ENCODE results near the gene EXPH5.
"Not testable (repeated sequence)": the region's sequence is repeated elsewhere in the genome, so short reads cannot be mapped to it uniquely, and the experiment has no call there.

Gene EXPH5

GRCh38 chr11:108602818-108603217 is 9.2 kb upstream of the EXPH5 start:
- DNase-seq: not testable (repeated sequence)

- DNase-seq: no peak
Measured at GRCh38 chr11:108601150-108601549, 7.6 kb upstream of the EXPH5 start.

- no peak for DNase-seq
Measured at GRCh38 chr11:108599978-108600377, 6.4 kb upstream of the EXPH5 start.

DNA sequence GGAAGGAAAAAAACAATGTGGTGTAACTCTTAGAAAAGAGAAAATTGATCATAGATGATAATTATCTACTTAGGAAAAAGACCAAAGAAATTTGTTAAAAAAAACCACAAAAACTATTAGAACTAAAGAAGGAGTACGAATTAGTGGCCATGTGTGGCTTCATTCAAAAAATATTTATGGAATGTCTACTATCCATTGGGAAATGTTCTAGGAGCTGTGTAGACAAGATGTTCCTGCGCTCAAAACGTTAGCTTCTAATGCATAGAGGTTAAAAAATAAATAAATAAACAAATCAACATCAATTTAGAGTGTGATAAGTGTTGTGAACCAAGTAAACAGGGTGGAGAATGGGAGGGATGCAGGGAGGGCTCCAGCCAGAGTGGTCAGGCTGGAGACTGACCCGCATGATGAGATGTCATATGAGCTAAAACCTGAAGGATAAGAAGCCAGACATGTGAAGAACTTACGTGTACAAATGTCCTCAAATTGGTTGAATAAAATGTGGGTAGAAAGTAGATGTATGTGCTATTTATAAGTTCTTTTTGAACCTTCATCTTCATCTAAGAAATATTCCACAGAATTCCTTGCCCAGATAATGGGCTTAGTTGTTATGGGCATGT is 4.3 kb upstream of the EXPH5 start:
- no peak for DNase-seq

DNA sequence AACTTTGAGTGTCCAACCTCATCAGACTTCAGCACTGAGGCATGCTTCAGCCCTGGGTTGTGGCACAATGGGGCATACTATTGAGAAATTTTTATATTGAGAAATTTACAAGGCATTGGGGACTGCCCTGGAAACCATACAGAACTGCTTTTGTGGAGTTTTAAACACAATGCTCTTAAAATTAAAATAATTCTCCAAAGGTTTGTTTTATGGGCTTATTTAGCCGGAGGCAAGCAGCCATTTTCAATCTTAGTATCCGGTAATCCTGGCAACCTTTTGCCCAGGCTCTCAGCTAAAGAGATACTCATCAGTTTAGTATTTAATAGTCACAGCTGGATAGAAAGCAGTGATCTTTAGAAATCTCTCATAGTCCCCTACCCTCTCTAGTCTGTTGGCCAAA is 3.1 kb upstream of the EXPH5 start:
- no peak for DNase-seq

DNA sequence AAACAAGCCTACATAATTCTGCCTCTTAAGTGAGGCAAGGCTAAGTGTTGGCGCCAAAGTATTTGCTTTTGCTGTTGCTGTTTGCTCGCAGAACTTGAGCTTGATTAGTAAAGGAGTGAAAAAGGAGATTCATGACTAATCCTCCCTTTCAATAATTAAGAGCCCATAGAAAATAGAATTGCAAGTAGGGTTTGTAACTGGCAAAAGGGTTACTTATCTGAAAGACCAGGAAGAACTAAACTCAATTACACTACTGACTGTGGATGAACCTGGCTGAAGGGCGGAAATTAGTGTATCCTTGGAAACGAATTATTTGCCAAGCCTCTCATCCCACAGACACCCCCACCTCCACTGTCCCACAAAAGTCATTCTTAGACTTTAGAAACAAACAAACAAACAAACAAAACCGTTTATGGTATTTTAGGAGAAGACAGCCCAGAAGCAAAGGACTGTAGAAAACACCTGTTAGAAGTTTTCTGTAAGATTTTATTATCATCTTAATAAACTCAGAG is 411 bp upstream of the EXPH5 start:
- DNase-seq: no peak

DNA sequence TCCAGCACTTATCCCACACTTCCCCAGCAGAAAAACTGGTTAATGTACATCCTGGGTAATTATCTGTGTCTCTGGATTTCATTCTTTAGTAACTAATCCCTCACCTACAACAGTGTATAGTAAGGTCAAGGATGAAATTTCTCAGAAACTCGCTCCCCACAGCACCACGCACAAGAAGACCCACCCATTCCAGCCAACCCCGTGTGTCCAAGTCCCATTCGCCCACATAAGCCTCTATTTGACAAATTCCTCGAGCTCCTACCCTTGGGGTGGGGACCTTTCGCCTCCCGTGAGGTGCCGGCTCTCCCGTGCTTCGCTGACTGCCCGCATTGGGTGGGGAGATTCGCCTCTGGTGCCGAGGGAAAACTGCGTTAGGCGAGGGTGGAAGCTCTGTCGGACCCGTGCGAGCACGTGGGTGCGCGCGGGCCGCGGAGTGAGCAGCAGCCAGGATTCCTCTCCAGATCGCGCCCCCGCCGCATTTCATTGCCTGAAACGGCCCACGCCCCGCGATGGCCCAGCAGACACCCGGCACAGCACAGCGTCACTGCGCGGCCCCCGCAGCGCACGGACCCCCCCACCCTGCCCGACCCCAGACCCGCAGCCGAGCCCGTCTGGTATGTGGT is 866 bp downstream of the EXPH5 start:
- no peak for DNase-seq

DNA sequence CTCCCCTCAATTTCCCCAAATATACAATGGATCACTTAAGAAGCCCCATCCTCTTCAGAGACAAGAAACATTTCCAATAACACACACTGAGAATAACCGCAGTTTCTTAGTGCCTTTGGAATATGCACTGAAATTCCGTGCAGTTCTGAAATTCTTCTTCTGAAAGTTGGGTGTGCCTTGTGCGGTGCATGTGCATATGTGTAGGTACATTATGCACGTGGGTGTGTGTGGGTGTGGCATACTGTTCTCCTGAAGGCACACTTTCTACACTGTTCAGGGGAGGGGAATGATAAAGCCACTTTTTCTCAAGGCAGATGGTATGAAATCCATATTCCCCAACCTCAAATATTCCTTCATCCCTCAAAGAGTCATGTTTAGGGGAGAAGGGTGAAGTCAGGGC is 1.7 kb downstream of the EXPH5 start:
- DNase-seq: no peak

- DNase-seq: no peak
Measured at GRCh38 chr11:108589136-108589535, 4.4 kb downstream of the EXPH5 start.

GRCh38 chr11:108588287-108588686 is 5.3 kb downstream of the EXPH5 start:
- DNase-seq: no peak

DNA sequence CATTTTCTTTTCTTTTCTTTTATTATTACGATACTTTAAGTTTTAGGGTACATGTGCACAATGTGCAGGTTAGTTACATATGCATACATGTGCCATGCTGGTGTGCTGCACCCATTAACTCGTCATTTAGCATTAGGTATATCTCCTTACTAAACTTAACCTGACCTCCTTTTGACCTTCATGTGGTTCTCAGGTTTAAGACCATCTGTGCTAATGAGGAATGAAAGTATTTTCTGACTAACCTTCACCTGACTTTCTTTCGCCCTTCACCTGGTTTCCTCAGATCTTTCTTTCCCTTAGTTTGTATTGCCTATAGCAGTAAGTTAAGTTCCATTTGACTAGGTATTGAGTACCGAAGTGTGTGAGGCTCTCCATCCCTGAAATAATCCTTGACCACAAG is 6.5 kb downstream of the EXPH5 start:
- DNase-seq: no peak

GRCh38 chr11:108586600-108586999 is 7.0 kb downstream of the EXPH5 start:
- DNase-seq: no peak

DNA sequence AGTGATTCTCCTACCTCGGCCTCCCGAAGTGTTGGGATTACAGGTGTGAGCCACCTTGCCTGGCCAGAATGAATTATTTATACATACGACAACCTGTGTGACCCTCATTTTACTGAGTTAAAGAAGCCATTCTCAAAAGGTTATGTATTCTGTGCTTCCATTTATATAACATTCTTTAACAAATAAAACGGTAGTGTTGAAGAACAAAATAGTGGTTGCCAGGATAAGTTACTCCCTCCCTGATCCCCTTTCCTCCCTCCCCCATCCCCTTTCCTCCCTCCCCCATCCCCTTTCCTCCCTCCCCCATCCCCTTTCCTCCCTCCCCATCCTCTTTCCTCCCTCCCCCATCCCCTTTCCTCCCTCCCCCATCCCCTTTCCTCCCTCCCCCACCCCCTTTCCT is 7.4 kb downstream of the EXPH5 start:
- not testable (repeated sequence) for DNase-seq

DNA sequence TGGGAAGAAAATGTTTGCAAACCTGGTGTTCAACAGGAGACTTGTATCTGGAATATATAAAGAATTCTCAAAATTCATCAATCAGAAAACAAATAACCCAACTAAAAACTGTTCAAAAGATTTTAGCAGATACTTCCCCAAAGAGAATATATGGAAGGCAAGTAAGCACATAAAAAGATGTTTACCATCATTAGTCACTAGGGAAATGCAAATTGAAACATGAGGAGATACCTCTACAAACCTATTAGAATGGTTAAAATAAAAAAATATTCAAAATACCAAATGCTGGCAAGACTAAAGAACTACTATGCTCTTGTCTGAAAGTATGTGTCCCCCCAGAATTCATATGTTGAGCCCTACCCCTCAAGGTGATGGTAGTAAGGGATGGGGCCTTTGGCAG is 8.6 kb downstream of the EXPH5 start:
- no peak for DNase-seq

- no peak for DNase-seq
Measured at GRCh38 chr11:108580645-108581044, 12.9 kb downstream of the EXPH5 start.

DNA sequence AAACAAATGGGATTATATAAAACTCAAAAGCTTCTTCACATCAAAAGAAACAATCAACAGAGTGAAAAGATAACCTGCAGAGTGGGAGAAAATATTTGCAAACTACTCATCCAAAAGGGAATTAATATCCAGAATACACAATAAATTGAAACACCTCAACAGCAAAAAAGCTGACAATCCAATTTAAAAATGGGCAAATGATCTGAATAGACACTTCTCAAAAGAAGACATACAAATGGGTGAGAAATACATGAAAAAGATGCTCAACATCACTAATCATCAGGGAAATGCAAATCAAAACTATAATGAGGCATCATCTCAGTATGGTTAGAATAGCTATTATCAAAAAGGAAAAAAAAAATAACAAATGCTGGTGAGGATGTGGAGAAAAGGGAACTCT is 13.5 kb downstream of the EXPH5 start:
- no peak for DNase-seq

DNA sequence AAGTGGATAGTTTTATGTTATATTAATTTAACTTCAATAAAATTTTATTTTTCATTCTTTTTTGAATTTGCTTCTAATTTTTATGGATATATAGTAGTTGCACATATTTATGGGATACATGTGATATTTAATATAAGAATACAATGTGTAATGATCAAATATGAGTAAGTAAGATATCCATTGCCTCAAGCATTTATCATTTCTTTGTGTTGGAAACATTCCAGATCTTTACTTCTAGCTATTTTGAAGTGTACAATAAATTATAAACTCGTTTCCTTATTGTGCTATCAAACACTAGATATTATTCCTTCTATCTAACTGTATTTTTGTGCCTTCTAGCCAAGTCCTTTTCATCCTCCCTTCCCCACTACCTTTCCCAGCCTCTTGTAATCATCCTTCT is 17.0 kb downstream of the EXPH5 start:
- no peak for DNase-seq

- no peak for DNase-seq
Measured at GRCh38 chr11:108574675-108575074, 18.9 kb downstream of the EXPH5 start.

DNA sequence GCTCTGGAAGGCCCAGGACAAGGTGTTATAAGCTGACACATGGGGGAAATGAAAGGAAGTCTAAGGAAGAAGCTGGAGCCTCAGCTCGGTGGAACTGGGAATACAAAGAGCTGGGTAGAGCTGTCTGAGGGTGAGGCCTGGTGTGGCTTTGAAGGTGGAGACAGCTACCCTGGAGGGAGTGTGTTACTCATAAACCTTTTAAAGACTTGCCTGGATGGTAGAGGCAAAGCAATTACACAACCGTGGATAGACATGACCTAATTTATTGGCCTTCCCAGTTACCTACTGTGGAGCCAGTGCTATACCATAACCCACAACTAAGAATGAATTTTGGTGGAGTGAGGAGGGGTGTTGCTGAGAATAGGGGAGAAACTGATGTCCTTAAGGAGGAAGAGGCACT is 22.6 kb downstream of the EXPH5 start:
- no peak for DNase-seq

DNA sequence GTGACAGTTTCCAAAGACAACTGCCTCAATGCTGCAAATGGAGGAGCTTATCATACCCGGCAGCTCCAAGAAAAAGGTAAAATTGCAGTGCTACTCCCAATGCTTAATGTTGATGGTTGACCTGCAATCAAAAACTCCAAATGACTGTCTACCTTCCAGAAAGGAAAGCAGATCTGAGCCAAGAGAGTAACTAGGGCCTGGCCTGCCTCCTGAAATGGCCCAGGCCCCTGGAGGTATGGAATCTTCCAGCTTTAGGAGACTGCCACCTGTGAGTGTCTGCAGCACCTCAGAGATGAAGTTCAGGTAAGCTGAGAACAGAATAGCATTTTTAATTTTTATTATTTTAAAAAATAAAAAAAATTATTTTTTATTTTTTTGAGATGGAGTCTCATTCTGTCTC is 23.7 kb downstream of the EXPH5 start:
- DNase-seq: no peak

DNA sequence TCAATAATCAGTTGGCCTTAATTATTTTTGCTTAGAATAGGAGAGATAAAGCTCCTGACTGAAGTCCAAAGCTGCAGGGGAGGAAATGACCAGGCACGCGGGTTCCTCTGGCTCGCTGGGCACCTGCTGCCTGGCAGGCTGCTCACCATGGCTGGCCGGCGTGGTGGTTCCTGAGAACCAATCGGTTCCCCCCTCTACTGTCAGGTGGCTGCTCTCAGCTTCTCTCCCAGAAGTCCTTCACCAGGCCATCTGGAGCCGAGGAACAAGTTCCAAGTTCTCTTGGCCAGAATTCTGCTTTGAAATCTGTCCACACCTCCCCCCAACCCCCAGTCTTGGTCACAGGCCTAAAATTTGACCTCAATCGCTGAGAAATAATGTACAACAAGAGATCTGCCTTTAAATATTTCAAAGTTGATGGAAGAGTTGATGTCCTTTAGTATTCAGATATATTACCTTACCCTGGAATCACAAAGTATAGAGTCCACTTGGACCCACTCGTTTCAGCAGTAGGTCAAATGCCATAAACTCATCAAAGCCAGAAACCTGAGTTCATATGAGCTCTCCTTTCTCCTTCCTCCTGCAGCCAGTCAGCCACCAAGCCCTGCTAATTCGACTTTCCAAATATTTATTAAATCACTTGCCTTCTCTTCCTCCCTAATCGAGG is 25.2 kb downstream of the EXPH5 start:
- DNase-seq: no peak

GRCh38 chr11:108565653-108566052 is 27.9 kb downstream of the EXPH5 start:
- no peak for DNase-seq

GRCh38 chr11:108562746-108563581 is 30.6 kb downstream of the EXPH5 start:
- no peak for DNase-seq
